HepG2 (cell line): ENCODE measurements around the gene OR2K2. TPM values are rescaled to one million over a fixed set of nuclear protein-coding genes. Genes with fewer than 3 reads are reported as not detected.
A peak's percentile ranks its signal among the peaks of the same experiment; 100 is the strongest.

ENCODE experiments used
- BRCA1 ChIP-seq: sonication (generic); formaldehyde crosslinking; IDR thresholded peaks from 2 replicates; pipeline ENCODE4 v1.4.0; 2020; ENCODE audit warnings: missing genetic modification reagents
- BRD4 ChIP-seq: sonication (generic); formaldehyde crosslinking; IDR thresholded peaks from 2 replicates; pipeline ENCODE4 v1.4.0; 2020; ENCODE audit warnings: missing genetic modification reagents
- ELF4 ChIP-seq: sonication (generic); formaldehyde crosslinking; IDR thresholded peaks from 2 replicates; pipeline ENCODE4 v1.5.0; 2020; ENCODE audit warnings: missing genetic modification reagents, mild to moderate bottlenecking, moderate library complexity, borderline replicate concordance
- FOSL1 ChIP-seq: sonication (generic); formaldehyde crosslinking; IDR thresholded peaks from 2 replicates; pipeline ENCODE4 v1.9.0; 2021; ENCODE audit warnings: missing genetic modification reagents, borderline replicate concordance
- GLI4 ChIP-seq: sonication (generic); formaldehyde crosslinking; IDR thresholded peaks from 2 replicates; pipeline ENCODE4 v1.5.1; 2020; ENCODE audit warnings: missing genetic modification reagents, mild to moderate bottlenecking, moderate library complexity, borderline replicate concordance
- GTF3A ChIP-seq: sonication (generic); formaldehyde crosslinking; conservative IDR thresholded peaks from 2 replicates; pipeline ENCODE4 v1.4.0; 2020; ENCODE audit warnings: mild to moderate bottlenecking, missing genetic modification reagents
- HES4 ChIP-seq: sonication (generic); formaldehyde crosslinking; IDR thresholded peaks from 2 replicates; pipeline ENCODE4 v1.9.0; 2021; ENCODE audit warnings: mild to moderate bottlenecking, missing genetic modification reagents, borderline replicate concordance
- HNF1B ChIP-seq: sonication (generic); formaldehyde crosslinking; IDR thresholded peaks from 2 replicates; pipeline ENCODE4 v1.5.1; 2020; ENCODE audit warnings: mild to moderate bottlenecking, moderate library complexity, missing genetic modification reagents
- ISL2 ChIP-seq: sonication (generic); formaldehyde crosslinking; IDR thresholded peaks from 2 replicates; pipeline ENCODE4 v1.5.0; 2020; ENCODE audit warnings: missing genetic modification reagents
- MAFG ChIP-seq: sonication (generic); formaldehyde crosslinking; IDR thresholded peaks from 2 replicates; pipeline ENCODE4 v1.5.1; 2020; ENCODE audit warnings: mild to moderate bottlenecking, missing genetic modification reagents
- MBD4 ChIP-seq: IDR thresholded peaks from 2 replicates; pipeline ENCODE4 v1.6.1; 2012; ENCODE audit warnings: low read length, inconsistent platforms, borderline replicate concordance
- MED1 ChIP-seq: sonication (generic); formaldehyde crosslinking; IDR thresholded peaks from 2 replicates; pipeline ENCODE4 v1.4.0; 2020; ENCODE audit warnings: missing genetic modification reagents
- MEIS2 ChIP-seq: sonication (generic); formaldehyde crosslinking; IDR thresholded peaks from 2 replicates; pipeline ENCODE4 v1.9.0; 2021; ENCODE audit warnings: mild to moderate bottlenecking, missing genetic modification reagents
- MIXL1 ChIP-seq: IDR thresholded peaks from 2 replicates; pipeline ENCODE4 v1.6.1; 2016
- NFKBIZ ChIP-seq: IDR thresholded peaks from 2 replicates; pipeline ENCODE4 v1.6.1; 2018; ENCODE audit warnings: missing genetic modification reagents, missing compliant biosample characterization
- RFX1 ChIP-seq: fragments of 450-650 bp; IDR thresholded peaks from 2 replicates; pipeline ENCODE4 v1.6.1; 2017
- SKI ChIP-seq: fragments of 450-650 bp; IDR thresholded peaks from one replicate; pipeline ENCODE4 v1.6.1; 2018; ENCODE audit warnings: mild to moderate bottlenecking; ENCODE audit not compliant: partially characterized antibody
- SMAD9 ChIP-seq: sonication (generic); formaldehyde crosslinking; IDR thresholded peaks from 2 replicates; pipeline ENCODE4 v1.5.1; 2020; ENCODE audit warnings: mild to moderate bottlenecking, missing genetic modification reagents
- SMARCE1 ChIP-seq: fragments of 450-650 bp; IDR thresholded peaks from 2 replicates; pipeline ENCODE4 v1.6.1; 2017; ENCODE audit warnings: borderline replicate concordance
- SOX6 ChIP-seq, 2 experiments: fragments of 450-650 bp in 1 of 2; sonication (generic) in 1 of 2; formaldehyde crosslinking in 1 of 2; IDR thresholded peaks; 2 replicates each; pipeline versions ENCODE4 v1.4.0 to v1.6.1; 2017 to 2020; ENCODE audit warnings: antibody characterized with exemption in 1 of 2, mild to moderate bottlenecking in 1 of 2, missing genetic modification reagents in 1 of 2
- SRSF1 ChIP-seq: fragments of 200-400 bp; formaldehyde crosslinking; optimal IDR thresholded peaks from 2 replicates; pipeline ENCODE3; 2017; ENCODE audit warnings: mild to moderate bottlenecking, low read depth, low read length, moderate library complexity
- THAP7 ChIP-seq: sonication (generic); formaldehyde crosslinking; IDR thresholded peaks from 2 replicates; pipeline ENCODE4 v1.8.1; 2023; ENCODE audit warnings: mild to moderate bottlenecking, missing genetic modification reagents
- ZNF331 ChIP-seq: sonication (generic); formaldehyde crosslinking; IDR thresholded peaks from 2 replicates; pipeline ENCODE4 v1.4.0; 2020; ENCODE audit warnings: missing genetic modification reagents
- ZNF710 ChIP-seq: sonication (generic); formaldehyde crosslinking; IDR thresholded peaks from 2 replicates; pipeline ENCODE4 v1.5.0; 2020; ENCODE audit warnings: mild to moderate bottlenecking, missing genetic modification reagents, borderline replicate concordance
- ZNF724P ChIP-seq: sonication (generic); formaldehyde crosslinking; IDR thresholded peaks from 2 replicates; pipeline ENCODE4 v1.8.0; 2022; ENCODE audit warnings: missing genetic modification reagents, borderline replicate concordance
- ZNF850 ChIP-seq: sonication (generic); formaldehyde crosslinking; conservative IDR thresholded peaks from 2 replicates; pipeline ENCODE4 v1.9.0; 2021; ENCODE audit warnings: mild to moderate bottlenecking, missing genetic modification reagents
- polyA plus RNA-seq, 8 experiments: library from polyadenylated mRNA; depleted of rRNA in 3 of 8; stranded (reverse) in 7 of 8; unstranded in 1 of 8; fragments of >200 nt; fragmentation: Illumina TruSeq in 4 of 8; extraction: Trizol in 4 of 8; gene quantifications; 2 replicates each; pipeline versions ENCODE4 v1.2.1 to v1.2.3, GENCODE V29; 2011 to 2016; ENCODE audit warnings: low read depth in 4 of 8, missing spikeins in 1 of 8, mixed read lengths in 1 of 8; ENCODE audit not compliant: insufficient read depth in 1 of 8
- total RNA-seq, 5 experiments: library from RNA; depleted of rRNA; stranded (reverse); fragments of >200 nt; fragmentation: Illumina TruSeq; extraction: Trizol; gene quantifications; 2 replicates each; pipeline ENCODE4 v1.2.3, GENCODE V29; 2016; ENCODE audit warnings: low read depth in 1 of 5
- TF ChIP-seq, protein P1 (sequence below): sonication (generic); formaldehyde crosslinking; IDR thresholded peaks from 2 replicates; pipeline ENCODE4 v1.4.0; 2020; ENCODE audit warnings: missing genetic modification reagents

Gene OR2K2
- total and polyA plus RNA-seq, 2 of the 13 experiments (the other 11 are each of a cell fraction or from before 2014, with no cell fraction given) = not detected

- peak; percentile 64; the same call in 1 of the 2 replicates for TF ChIP-seq MBD4
- no peak for TF ChIP-seq ZNF724P
- TF ChIP-seq MED1 (CRISPR knock-in tag) = peak; percentile 53; the same call in 1 of the 2 replicates
- no peak for TF ChIP-seq RFX1
- 0 out of 2 replicates have a peak, but pooled peaks have one; percentile 41 for TF ChIP-seq ZNF331 (CRISPR knock-in tag)
- TF ChIP-seq BRD4 (CRISPR knock-in tag) = no peak
- TF ChIP-seq SRSF1 = no peak
- TF ChIP-seq ISL2 (CRISPR knock-in tag) = peak; percentile 93
- TF ChIP-seq HNF1B (CRISPR knock-in tag) = peak; percentile 75; the same call in 1 of the 2 replicates
- TF ChIP-seq GTF3A (CRISPR knock-in tag) = no peak
- TF ChIP-seq, protein P1, sequence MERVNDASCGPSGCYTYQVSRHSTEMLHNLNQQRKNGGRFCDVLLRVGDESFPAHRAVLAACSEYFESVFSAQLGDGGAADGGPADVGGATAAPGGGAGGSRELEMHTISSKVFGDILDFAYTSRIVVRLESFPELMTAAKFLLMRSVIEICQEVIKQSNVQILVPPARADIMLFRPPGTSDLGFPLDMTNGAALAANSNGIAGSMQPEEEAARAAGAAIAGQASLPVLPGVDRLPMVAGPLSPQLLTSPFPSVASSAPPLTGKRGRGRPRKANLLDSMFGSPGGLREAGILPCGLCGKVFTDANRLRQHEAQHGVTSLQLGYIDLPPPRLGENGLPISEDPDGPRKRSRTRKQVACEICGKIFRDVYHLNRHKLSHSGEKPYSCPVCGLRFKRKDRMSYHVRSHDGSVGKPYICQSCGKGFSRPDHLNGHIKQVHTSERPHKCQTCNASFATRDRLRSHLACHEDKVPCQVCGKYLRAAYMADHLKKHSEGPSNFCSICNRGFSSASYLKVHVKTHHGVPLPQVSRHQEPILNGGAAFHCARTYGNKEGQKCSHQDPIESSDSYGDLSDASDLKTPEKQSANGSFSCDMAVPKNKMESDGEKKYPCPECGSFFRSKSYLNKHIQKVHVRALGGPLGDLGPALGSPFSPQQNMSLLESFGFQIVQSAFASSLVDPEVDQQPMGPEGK (CRISPR knock-in tag) = peak; percentile 55; the same call in 1 of the 2 replicates
- TF ChIP-seq SMAD9 = no peak
- TF ChIP-seq THAP7 (CRISPR knock-in tag) = no peak
- TF ChIP-seq BRCA1 (CRISPR knock-in tag) = no peak
- TF ChIP-seq HES4 (CRISPR knock-in tag) = no peak
- no peak for TF ChIP-seq GLI4 (CRISPR knock-in tag)
- no peak for TF ChIP-seq ZNF850 (CRISPR knock-in tag)
- 0 out of 2 replicates have a peak, but pooled peaks have one; percentile 37 for TF ChIP-seq NFKBIZ (CRISPR knock-in tag)
- TF ChIP-seq MIXL1 (CRISPR knock-in tag) = peak; percentile 100
- no peak for TF ChIP-seq MAFG (CRISPR knock-in tag)
- TF ChIP-seq ELF4 (CRISPR knock-in tag) = no peak
- peak; percentile 15; the same call in 1 of the 2 replicates for TF ChIP-seq FOSL1
- peak; percentile 69; the same call in 1 of the 2 replicates for TF ChIP-seq MEIS2 (CRISPR knock-in tag)
- no peak for TF ChIP-seq SOX6 (IDR thresholded peaks at IDR 0.05)
- TF ChIP-seq SOX6 (CRISPR knock-in tag; IDR thresholded peaks at IDR 0.05) = peak; percentile 85
- peak; percentile 53 for TF ChIP-seq SKI
- no peak for TF ChIP-seq SMARCE1
- TF ChIP-seq ZNF710 = no peak
These were observed 18.8 kb upstream of the OR2K2 start (continued) for GRCh38 chr9:111348821-111349271.
